GM21528 (cell line): ENCODE data around the gene MLANA.

Experiments
- ATAC-seq: cut with Tn5 transposase; IDR thresholded peaks from one replicate; pipeline ENCODE4 v1.9.1; 2021; ENCODE audit warnings: mild to moderate bottlenecking, moderate library complexity; ENCODE audit not compliant: unreplicated experiment, low FRiP score

MLANA gene

GRCh38 chr9:5953743-5954707 lies 63.3 kb downstream of the MLANA start:
- ATAC-seq: no peak

DNA sequence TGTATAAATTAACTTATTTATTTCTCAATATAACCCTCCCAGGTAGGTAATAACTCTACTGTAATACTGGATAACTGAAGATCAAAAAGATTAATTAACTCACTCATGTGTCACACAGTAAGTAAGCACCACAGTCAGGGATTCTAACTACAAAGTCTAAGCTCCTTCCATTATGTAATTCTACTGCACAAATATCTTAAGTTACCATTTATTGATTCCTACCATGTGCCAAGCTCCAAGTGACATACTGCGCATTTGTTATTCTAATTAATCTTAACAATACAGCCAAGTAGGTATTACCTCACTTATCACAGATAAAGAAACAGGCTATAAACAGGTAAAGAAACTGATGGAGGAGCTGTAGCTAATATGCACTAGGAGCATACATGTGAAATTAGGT lies 66.5 kb downstream of the MLANA start:
- no peak for ATAC-seq

- no peak for ATAC-seq
Measured at GRCh38 chr9:5958273-5958672, 67.6 kb downstream of the MLANA start.
